NB4 (cell line): ENCODE results near the gene SPACA4.

ENCODE experiments used
- DNase-seq: peaks from one replicate; pipeline ENCODE4 v3.0.0; 2010; ENCODE audit warnings: low read depth
- H3K4me3 ChIP-seq: one replicate; pipeline ENCODE4 v1.5.1; 2011; ENCODE audit warnings: mild to moderate bottlenecking, low read depth, low read length, moderate library complexity
- CTCF ChIP-seq: IDR thresholded peaks from one replicate; pipeline ENCODE4 v1.5.1; 2012; ENCODE audit warnings: low read depth, low read length
- MAX ChIP-seq: IDR thresholded peaks from 2 replicates; pipeline ENCODE4 v1.6.1; 2011; ENCODE audit warnings: low read depth, low read length
- MYC ChIP-seq: IDR thresholded peaks from 2 replicates; pipeline ENCODE4 v1.6.1; 2011; ENCODE audit warnings: low read depth, low read length
- POLR2A ChIP-seq: IDR thresholded peaks from 2 replicates; pipeline ENCODE4 v1.6.1; 2011; ENCODE audit warnings: mild to moderate bottlenecking; ENCODE audit not compliant: insufficient read length; ENCODE audit errors: extremely low read depth

SPACA4 gene

GRCh38 chr19:48595833-48596232 lies 10.7 kb upstream of the SPACA4 start:
- no peak overlapping the region for H3K4me3 ChIP-seq
- peak; percentile 38 for DNase-seq
- TF ChIP-seq CTCF: no peak
- no peak for TF ChIP-seq MAX
- no peak for TF ChIP-seq POLR2A
- no peak for TF ChIP-seq MYC

- DNase-seq: no peak
- H3K4me3 ChIP-seq: no peak overlapping the region
- TF ChIP-seq CTCF (no peak), MYC (no peak), POLR2A (no peak), MAX (no peak)
These were observed 10.3 kb upstream of the SPACA4 start for GRCh38 chr19:48596237-48596636.

- TF ChIP-seq MYC (no peak), MAX (no peak), CTCF (no peak), POLR2A (no peak)
- H3K4me3 ChIP-seq: no peak overlapping the region
- DNase-seq: peak; percentile 54
These were observed 9.7 kb upstream of the SPACA4 start for GRCh38 chr19:48596679-48597465.

GRCh38 chr19:48598996-48599700 lies 7.4 kb upstream of the SPACA4 start:
- no peak overlapping the region for H3K4me3 ChIP-seq
- TF ChIP-seq POLR2A (no peak), MYC (no peak), CTCF (no peak), MAX (no peak)
- no peak for DNase-seq

GRCh38 chr19:48600679-48601417 lies 5.7 kb upstream of the SPACA4 start:
- DNase-seq: peak; percentile 33
- H3K4me3 ChIP-seq: no peak overlapping the region
- no peak for TF ChIP-seq POLR2A
- no peak for TF ChIP-seq CTCF
- TF ChIP-seq MYC: no peak
- no peak for TF ChIP-seq MAX
